Adrenal gland (tissue), 5 donors: Measurements from ENCODE around the gene RACK1.

ENCODE experiments used
- POLR2A ChIP-seq, 2 donors: fragments of 450-650 bp; IDR thresholded peaks; one replicate each; pipeline ENCODE4 v1.6.1; 2017; ENCODE audit warnings: antibody characterized with exemption in 2 of 2, mild to moderate bottlenecking in 2 of 2, moderate library complexity in 1 of 2
- TF ChIP-seq, protein P1 (sequence below), 6 experiments: fragments of 450-650 bp in 4 of 6; fragments of 200-600 bp in 2 of 6; sonication (generic) in 1 of 6; IDR thresholded peaks; 1 replicate in 5 of 6; 2 replicates in 1 of 6; pipeline versions ENCODE4 v1.5.1 to v1.8.0; 2016 to 2021; ENCODE audit warnings: antibody characterized with exemption in 6 of 6, mild to moderate bottlenecking in 2 of 6, moderate library complexity in 1 of 6
- donor health status: DM: no; HTN: no; CAD: no.

- TF ChIP-seq, protein P1, sequence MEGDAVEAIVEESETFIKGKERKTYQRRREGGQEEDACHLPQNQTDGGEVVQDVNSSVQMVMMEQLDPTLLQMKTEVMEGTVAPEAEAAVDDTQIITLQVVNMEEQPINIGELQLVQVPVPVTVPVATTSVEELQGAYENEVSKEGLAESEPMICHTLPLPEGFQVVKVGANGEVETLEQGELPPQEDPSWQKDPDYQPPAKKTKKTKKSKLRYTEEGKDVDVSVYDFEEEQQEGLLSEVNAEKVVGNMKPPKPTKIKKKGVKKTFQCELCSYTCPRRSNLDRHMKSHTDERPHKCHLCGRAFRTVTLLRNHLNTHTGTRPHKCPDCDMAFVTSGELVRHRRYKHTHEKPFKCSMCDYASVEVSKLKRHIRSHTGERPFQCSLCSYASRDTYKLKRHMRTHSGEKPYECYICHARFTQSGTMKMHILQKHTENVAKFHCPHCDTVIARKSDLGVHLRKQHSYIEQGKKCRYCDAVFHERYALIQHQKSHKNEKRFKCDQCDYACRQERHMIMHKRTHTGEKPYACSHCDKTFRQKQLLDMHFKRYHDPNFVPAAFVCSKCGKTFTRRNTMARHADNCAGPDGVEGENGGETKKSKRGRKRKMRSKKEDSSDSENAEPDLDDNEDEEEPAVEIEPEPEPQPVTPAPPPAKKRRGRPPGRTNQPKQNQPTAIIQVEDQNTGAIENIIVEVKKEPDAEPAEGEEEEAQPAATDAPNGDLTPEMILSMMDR (IDR thresholded peaks at IDR 0.05): no peak
- no peak for TF ChIP-seq POLR2A (IDR thresholded peaks at IDR 0.05)
Observed at GRCh38 chr5:181283347-181283746, 39.6 kb upstream of the RACK1 start.
